GM12874 (cell line): ENCODE data around the gene PCDHB3.
A peak's percentile ranks its signal among the peaks of the same experiment; 100 is the strongest.

ENCODE experiments used
- CTCF ChIP-seq: IDR thresholded peaks from 2 replicates; pipeline ENCODE4 v1.5.1; 2011; ENCODE audit warnings: low read depth, mild to moderate bottlenecking, control low read depth, low read length, moderate library complexity; ENCODE audit not compliant: insufficient read depth

PCDHB3 gene

GRCh38 chr5:141100243-141100805 lies at the start of gene PCDHB3:
PCDHB3 (plus strand) TSS chr5:141100473; CDS start chr5:141100650, 177 bp downstream.
- peak; percentile 19; the same call in 1 of the 2 replicates for TF ChIP-seq CTCF

DNA sequence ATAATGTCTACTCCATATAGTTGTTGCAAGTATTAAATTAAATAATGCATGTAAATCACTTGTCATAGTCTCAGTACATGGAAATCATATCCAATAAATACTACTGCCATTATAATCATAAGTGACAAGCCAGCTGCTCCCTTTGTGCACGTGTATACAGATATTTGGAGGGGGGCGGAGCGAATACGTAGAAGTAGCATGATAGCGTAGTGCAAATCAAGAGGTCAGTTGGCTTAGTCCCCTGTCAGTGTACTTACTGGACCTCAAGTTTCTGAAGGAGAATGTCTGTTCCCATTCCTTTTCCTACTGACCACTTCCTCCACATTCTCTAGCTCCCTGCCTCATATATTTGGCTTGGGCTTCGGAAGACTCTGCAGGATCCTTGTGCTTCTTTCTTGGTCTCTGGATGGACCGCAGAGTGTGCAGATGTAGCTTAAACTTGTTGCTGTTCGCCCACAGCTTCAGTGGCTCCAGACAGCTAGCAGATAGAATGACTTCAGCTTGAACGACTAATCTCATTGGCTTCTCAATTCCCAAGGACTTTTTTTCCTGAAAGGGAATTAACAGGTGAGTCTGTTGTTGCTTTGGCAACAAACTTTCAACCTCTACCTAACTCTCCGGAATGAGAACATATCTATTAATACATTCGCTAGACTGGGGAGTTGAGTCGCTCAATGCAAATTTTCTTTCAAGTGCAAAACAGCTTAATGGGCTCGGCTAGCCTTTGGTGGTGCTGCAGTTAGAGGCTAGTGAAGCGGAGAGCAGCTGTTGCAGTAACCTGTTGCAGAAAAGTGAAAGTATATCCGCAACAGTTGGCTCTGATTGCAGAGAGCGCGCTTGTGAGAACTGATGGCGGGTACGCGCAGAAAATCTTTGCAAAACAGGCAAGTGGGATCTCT lies 49.4 kb upstream of the PCDHB3 start, which contains the start of gene PCDHB1:
PCDHB1 (plus strand) TSS at position 753 of the 899 bp plus-strand sequence; CDS start at position 850, 97 bp downstream.
- no peak for TF ChIP-seq CTCF

- no peak for TF ChIP-seq CTCF
Measured at GRCh38 chr5:141051521-141051866, 48.8 kb upstream of the PCDHB3 start.

- no peak for TF ChIP-seq CTCF
Measured at GRCh38 chr5:141077826-141078225, 22.4 kb upstream of the PCDHB3 start.

DNA sequence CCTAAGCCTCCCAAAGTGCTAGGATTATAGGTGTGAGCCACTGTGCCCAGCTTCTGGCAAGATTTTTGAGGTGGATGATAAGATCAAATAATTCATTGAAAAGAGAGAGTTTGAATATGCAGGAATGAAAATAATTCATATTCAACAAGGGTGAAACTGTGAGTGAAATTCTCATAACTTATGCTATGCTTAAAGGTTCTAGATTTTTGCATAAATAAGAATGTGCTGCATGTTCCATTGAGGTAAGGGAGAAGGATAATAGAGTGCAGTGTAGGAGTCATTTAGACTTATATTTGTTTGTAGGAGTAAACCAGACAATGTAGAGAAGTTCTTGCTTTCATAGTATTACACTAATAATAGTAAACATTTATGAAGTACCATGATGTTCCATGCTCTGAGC lies 18.0 kb upstream of the PCDHB3 start:
- TF ChIP-seq CTCF: no peak

GRCh38 chr5:141084487-141084989 lies 15.7 kb upstream of the PCDHB3 start:
- no peak for TF ChIP-seq CTCF

DNA sequence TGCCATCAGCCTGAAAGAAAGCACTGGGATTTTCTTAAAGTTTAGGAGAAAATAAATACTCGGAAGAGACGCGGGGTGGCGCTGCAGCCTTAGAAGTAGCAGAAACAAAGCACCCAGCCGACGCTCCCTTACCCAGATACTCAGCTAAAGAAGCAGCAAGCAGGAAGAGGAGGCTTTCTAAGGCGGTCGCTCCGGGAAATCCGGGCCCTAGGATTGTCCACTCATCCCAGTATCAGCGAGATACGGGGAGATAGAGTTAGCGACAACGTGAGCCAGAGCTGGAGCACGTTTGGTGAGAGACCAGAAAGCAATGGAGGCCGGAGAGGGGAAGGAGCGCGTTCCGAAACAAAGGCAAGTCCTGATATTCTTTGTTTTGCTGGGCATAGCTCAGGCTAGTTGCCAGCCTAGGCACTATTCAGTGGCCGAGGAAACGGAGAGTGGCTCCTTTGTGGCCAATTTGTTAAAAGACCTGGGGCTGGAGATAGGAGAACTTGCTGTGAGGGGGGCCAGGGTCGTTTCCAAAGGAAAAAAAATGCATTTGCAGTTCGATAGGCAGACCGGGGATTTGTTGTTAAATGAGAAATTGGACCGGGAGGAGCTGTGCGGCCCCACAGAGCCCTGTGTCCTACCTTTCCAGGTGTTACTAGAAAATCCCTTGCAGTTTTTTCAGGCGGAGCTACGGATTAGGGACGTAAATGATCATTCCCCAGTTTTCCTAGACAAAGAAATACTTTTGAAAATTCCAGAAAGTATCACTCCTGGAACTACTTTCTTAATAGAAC lies 5.6 kb upstream of the PCDHB3 start, which contains the start of gene PCDHB2:
PCDHB2 (plus strand) TSS at position 135 of the 782 bp plus-strand sequence; CDS start at position 311, 176 bp downstream.
- TF ChIP-seq CTCF: no peak
